K562 (cell line): Measurements from ENCODE around the gene PDCD6IP. TPM values are rescaled to one million over a fixed set of nuclear protein-coding genes. Genes with fewer than 3 reads are reported as not detected.

Experiments used
- BRF2 ChIP-seq: IDR thresholded peaks from 3 replicates; pipeline ENCODE4 v1.6.1; 2011; ENCODE audit warnings: borderline replicate concordance, mild to moderate bottlenecking; ENCODE audit not compliant: insufficient read length, insufficient read depth
- CBX5 ChIP-seq: IDR thresholded peaks from 2 replicates; pipeline ENCODE4 v1.6.1; 2014; ENCODE audit warnings: low read depth, borderline replicate concordance
- CTCF ChIP-seq, 3 experiments: IDR thresholded peaks in 2 of 3; conservative IDR thresholded peaks in 1 of 3; 2 replicates each; pipeline ENCODE4 v1.5.1; 2011 to 2012; ENCODE audit warnings: low read length in 3 of 3, mild to moderate bottlenecking in 3 of 3, control low read depth in 2 of 3, improper control_type of control experiment in 1 of 3, inconsistent platforms in 1 of 3, low read depth in 1 of 3, mixed read lengths in 1 of 3, moderate library complexity in 1 of 3; ENCODE audit not compliant: insufficient read depth in 2 of 3
- ESRRA ChIP-seq: fragments of 450-650 bp; IDR thresholded peaks from 2 replicates; pipeline ENCODE4 v1.6.1; 2014; ENCODE audit warnings: low read depth, mild to moderate bottlenecking, moderate library complexity, borderline replicate concordance
- ETV6 ChIP-seq, 3 experiments: fragments of 150-350 bp in 1 of 3; sonication (generic) in 1 of 3; formaldehyde crosslinking in 1 of 3; IDR thresholded peaks; 2 replicates each; pipeline versions ENCODE4 v1.6.1 to v1.8.0; 2014 to 2022; ENCODE audit warnings: borderline replicate concordance in 2 of 3, low read depth in 2 of 3, antibody characterized with exemption in 1 of 3, low read length in 1 of 3, mild to moderate bottlenecking in 1 of 3, missing genetic modification reagents in 1 of 3
- FOXO4 ChIP-seq: fragments of 450-650 bp; formaldehyde crosslinking; IDR thresholded peaks from 2 replicates; pipeline ENCODE4 v1.4.0; 2020; ENCODE audit warnings: mild to moderate bottlenecking, moderate library complexity
- HCFC1 ChIP-seq: IDR thresholded peaks from 2 replicates; pipeline ENCODE4 v1.6.1; 2012; ENCODE audit warnings: low read depth, low read length, improper control_type of control experiment
- HDAC3 ChIP-seq: fragments of 450-650 bp; IDR thresholded peaks from 2 replicates; pipeline ENCODE4 v1.6.1; 2018; ENCODE audit warnings: borderline replicate concordance, mild to moderate bottlenecking, moderate library complexity; ENCODE audit not compliant: partially characterized antibody
- HEY1 ChIP-seq: fragments of 250-450 bp; sonication (Bioruptor Pico); IDR thresholded peaks from 2 replicates; pipeline ENCODE4 v1.5.0; 2020; ENCODE audit warnings: mild to moderate bottlenecking, moderate library complexity, borderline replicate concordance
- HMGN3 ChIP-seq: IDR thresholded peaks from 2 replicates; pipeline ENCODE4 v1.6.1; 2011; ENCODE audit warnings: borderline replicate concordance, low read depth, mild to moderate bottlenecking, mixed read lengths, low read length; ENCODE audit not compliant: insufficient read length; ENCODE audit errors: extremely low read depth
- HNRNPK ChIP-seq: fragments of 200-400 bp; formaldehyde crosslinking; IDR thresholded peaks from one replicate; pipeline ENCODE4 v1.6.1; 2018; ENCODE audit warnings: mild to moderate bottlenecking, low read depth, low read length; ENCODE audit not compliant: poor library complexity, severe bottlenecking
- ILF3 ChIP-seq: fragments of 450-650 bp; IDR thresholded peaks from 2 replicates; pipeline ENCODE4 v1.6.1; 2018; ENCODE audit warnings: antibody characterized with exemption, mild to moderate bottlenecking, moderate library complexity, borderline replicate concordance
- KDM5B ChIP-seq: fragments of 200-600 bp; sonication (generic); IDR thresholded peaks from 2 replicates; pipeline ENCODE4 v1.6.1; 2012; ENCODE audit warnings: low read depth, mild to moderate bottlenecking, moderate library complexity, low read length, control low read depth, inconsistent platforms; ENCODE audit not compliant: insufficient replicate concordance
- LARP7 ChIP-seq: fragments of 450-650 bp; IDR thresholded peaks from 2 replicates; pipeline ENCODE4 v1.6.1; 2016
- MYNN ChIP-seq, 2 experiments: sonication (generic); formaldehyde crosslinking in 1 of 2; IDR thresholded peaks; 2 replicates each; pipeline versions ENCODE4 v1.5.0 to v1.6.1; 2016 to 2020; ENCODE audit warnings: antibody characterized with exemption in 1 of 2, missing genetic modification reagents in 1 of 2
- POLR2H ChIP-seq: IDR thresholded peaks from 2 replicates; pipeline ENCODE4 v1.6.1; 2016; ENCODE audit warnings: missing genetic modification characterization, low read depth, mild to moderate bottlenecking, control low read depth, missing compliant biosample characterization, moderate library complexity
- RBBP5 ChIP-seq: fragments of 200-600 bp; sonication (generic); IDR thresholded peaks from 2 replicates; pipeline ENCODE4 v1.6.1; 2012; ENCODE audit warnings: borderline replicate concordance, mild to moderate bottlenecking, low read length, control low read depth, inconsistent platforms; ENCODE audit not compliant: insufficient read depth, poor library complexity, severe bottlenecking
- RBM34 ChIP-seq: fragments of 200-400 bp; formaldehyde crosslinking; IDR thresholded peaks from 2 replicates; pipeline ENCODE4 v1.6.1; 2018; ENCODE audit warnings: low read length, borderline replicate concordance; ENCODE audit not compliant: insufficient read depth
- TFAP4 ChIP-seq: sonication (generic); formaldehyde crosslinking; IDR thresholded peaks from 2 replicates; pipeline ENCODE4 v1.8.0; 2022; ENCODE audit warnings: missing genetic modification reagents, mild to moderate bottlenecking, moderate library complexity, borderline replicate concordance
- YBX1 ChIP-seq: fragments of 450-650 bp; IDR thresholded peaks from 2 replicates; pipeline ENCODE4 v1.7.1; 2016; ENCODE audit warnings: mild to moderate bottlenecking
- ZNF175 ChIP-seq: fragments of 200-800 bp; sonication (Bioruptor generic); IDR thresholded peaks from 2 replicates; pipeline ENCODE4 v1.6.1; 2016; ENCODE audit warnings: low read depth, mild to moderate bottlenecking, missing genetic modification characterization, missing compliant biosample characterization
- polyA plus RNA-seq, 8 experiments: library from polyadenylated mRNA; depleted of rRNA in 4 of 8; stranded (reverse) in 5 of 8; unstranded in 3 of 8; fragments of >200 nt; fragmentation: Nextera tagmentation in 2 of 8; fragmentation: Illumina TruSeq in 1 of 8; extraction: Ambion mirVana in 2 of 8; extraction: Trizol in 1 of 8; gene quantifications; 2 replicates each; pipeline versions ENCODE4 v1.2.1 to v1.2.3, GENCODE V29; 2011 to 2014; ENCODE audit warnings: inconsistent platforms in 1 of 8, missing spikeins in 1 of 8
- total RNA-seq, 7 experiments: library from RNA; depleted of rRNA in 6 of 7; stranded (reverse); fragments of >200 nt in 6 of 7; fragmentation: Illumina TruSeq in 2 of 7; extraction: Trizol in 2 of 7; gene quantifications; 2 replicates each; pipeline versions ENCODE4 v1.2.1 to v1.2.3, GENCODE V29; 2011 to 2021; ENCODE audit warnings: low replicate concordance in 1 of 7

Gene PDCD6IP
- total and polyA plus RNA-seq, 9 of the 15 experiments (the other 6 are each of a cell fraction or from before 2014, with no cell fraction given): 40.2 to 302 (median 122) TPM

GRCh38 chr3:33914731-33915379 is 116.4 kb downstream of the PDCD6IP start (continued):
- no peak for TF ChIP-seq FOXO4 (CRISPR knock-in tag)
- TF ChIP-seq CTCF (IDR thresholded peaks at IDR 0.05 in 2 of 3, conservative IDR thresholded peaks at IDR 0.05 in 1 of 3; ENCODE audit: insufficient read depth in 2 of 3, low read depth in 1 of 3, low read length in 3 of 3): no peak
- peak; percentile 62 for TF ChIP-seq RBBP5
- no peak for TF ChIP-seq ESRRA
- no peak for TF ChIP-seq LARP7
- TF ChIP-seq HDAC3: peak; percentile 63
- no peak for TF ChIP-seq POLR2H (tag)
- TF ChIP-seq ILF3: no peak
- peak; percentile 85 for TF ChIP-seq HMGN3
- TF ChIP-seq HNRNPK: no peak
- no peak for TF ChIP-seq CBX5
- no peak for TF ChIP-seq ZNF175 (CRISPR knock-in tag)
- TF ChIP-seq RBM34: no peak
- TF ChIP-seq TFAP4 (CRISPR knock-in tag): peak; percentile 52; the same call in 1 of the 2 replicates
- no peak for TF ChIP-seq BRF2
- peak; percentile 25; the same call in 1 of the 2 replicates for TF ChIP-seq HCFC1
- TF ChIP-seq KDM5B: no peak
- TF ChIP-seq MYNN (IDR thresholded peaks at IDR 0.05): peak; percentile 95
- TF ChIP-seq MYNN (CRISPR knock-in tag; IDR thresholded peaks at IDR 0.05): no peak
- TF ChIP-seq ETV6 (IDR thresholded peaks at IDR 0.05; ENCODE audit: borderline replicate concordance in 1 of 2, low read depth in 2 of 2, low read length in 1 of 2): peak; percentile 8 to 65; a peak in 1 of 4 replicates
- no peak for TF ChIP-seq ETV6 (CRISPR knock-in tag; IDR thresholded peaks at IDR 0.05; ENCODE audit: borderline replicate concordance)
- TF ChIP-seq HEY1 (CRISPR knock-in tag): no peak
- no peak for TF ChIP-seq YBX1
